Tibial nerve (tissue), 4 donors: ENCODE results near the gene RNF125. TPM values are rescaled to one million over a fixed set of nuclear protein-coding genes. Genes with fewer than 3 reads are reported as not detected.

Experiments
- DNase-seq, 2 donors: peaks; one replicate each; pipeline ENCODE4 v3.0.0-alpha.2; 2019; ENCODE audit warnings: low spot score in 2 of 2
- H3K27ac ChIP-seq, 4 donors: fragments of 200-600 bp; sonication (generic) in 3 of 4; one replicate each; pipeline ENCODE4 v1.5.1; 2017 to 2019; ENCODE audit warnings: mild to moderate bottlenecking in 1 of 4
- H3K27me3 ChIP-seq, 2 donors: fragments of 200-600 bp; sonication (generic) in 1 of 2; one replicate each; pipeline versions ENCODE4 v1.5.1 to v1.6.0; 2017 to 2019
- H3K36me3 ChIP-seq, 3 donors: fragments of 200-600 bp; sonication (generic); one replicate each; pipeline ENCODE4 v1.5.1; 2018 to 2019
- H3K4me1 ChIP-seq, 4 donors: fragments of 200-600 bp; sonication (generic) in 3 of 4; one replicate each; pipeline ENCODE4 v1.5.1; 2017 to 2019
- H3K4me3 ChIP-seq, 4 donors: fragments of 200-600 bp; sonication (generic) in 3 of 4; one replicate each; pipeline ENCODE4 v1.5.1; 2017 to 2019; ENCODE audit warnings: mild to moderate bottlenecking in 1 of 4, moderate library complexity in 1 of 4
- H3K9me3 ChIP-seq, 4 donors: fragments of 200-600 bp; sonication (generic) in 3 of 4; one replicate each; pipeline ENCODE4 v1.5.1; 2017 to 2019
- EP300 ChIP-seq, 2 donors: sonication (generic); formaldehyde crosslinking; IDR thresholded peaks; one replicate each; pipeline ENCODE4 v1.6.1; 2017; ENCODE audit warnings: antibody characterized with exemption in 2 of 2, mild to moderate bottlenecking in 1 of 2
- POLR2A ChIP-seq, 2 donors: fragments of 450-650 bp; IDR thresholded peaks; one replicate each; pipeline ENCODE4 v1.6.1; 2017; ENCODE audit warnings: antibody characterized with exemption in 2 of 2, mild to moderate bottlenecking in 2 of 2, moderate library complexity in 2 of 2
- WGBS, 2 donors: methylation state at CpG; one replicate each; pipeline ENCODE4 v1.1.5; 2018; 5-methylcytosine and 5-hydroxymethylcytosine counted together
- total RNA-seq, 4 donors: library from RNA; depleted of rRNA; stranded (reverse); fragments of >200 nt; gene quantifications; one replicate each; pipeline ENCODE4 v1.1.0, GENCODE V29; 2016
- TF ChIP-seq, protein P1 (sequence below), 5 experiments: fragments of 200-600 bp in 3 of 5; fragments of 450-650 bp in 2 of 5; sonication (generic) in 3 of 5; IDR thresholded peaks; one replicate each; pipeline ENCODE4 v1.5.1; 2016 to 2019; ENCODE audit warnings: antibody characterized with exemption in 5 of 5, mild to moderate bottlenecking in 3 of 5, moderate library complexity in 2 of 5

Gene RNF125
- total RNA-seq, 4 donors from 2014 or later = 6.9 to 12.0 (median 7.2) TPM

- Histone ChIP-seq H3K27me3 (no peaks in the 10 kb centered on the region), H3K4me3 (no peak overlapping the region), H3K36me3 (no peaks in the 10 kb centered on the region), H3K9me3 (no peaks in the 10 kb centered on the region), H3K4me1 (peaks cover 0 to 13% (median 0%) of the 10 kb centered on the region in 4 donors), H3K27ac (no peak overlapping the region)
- no peak for TF ChIP-seq EP300 (IDR thresholded peaks at IDR 0.05)
- TF ChIP-seq, protein P1, sequence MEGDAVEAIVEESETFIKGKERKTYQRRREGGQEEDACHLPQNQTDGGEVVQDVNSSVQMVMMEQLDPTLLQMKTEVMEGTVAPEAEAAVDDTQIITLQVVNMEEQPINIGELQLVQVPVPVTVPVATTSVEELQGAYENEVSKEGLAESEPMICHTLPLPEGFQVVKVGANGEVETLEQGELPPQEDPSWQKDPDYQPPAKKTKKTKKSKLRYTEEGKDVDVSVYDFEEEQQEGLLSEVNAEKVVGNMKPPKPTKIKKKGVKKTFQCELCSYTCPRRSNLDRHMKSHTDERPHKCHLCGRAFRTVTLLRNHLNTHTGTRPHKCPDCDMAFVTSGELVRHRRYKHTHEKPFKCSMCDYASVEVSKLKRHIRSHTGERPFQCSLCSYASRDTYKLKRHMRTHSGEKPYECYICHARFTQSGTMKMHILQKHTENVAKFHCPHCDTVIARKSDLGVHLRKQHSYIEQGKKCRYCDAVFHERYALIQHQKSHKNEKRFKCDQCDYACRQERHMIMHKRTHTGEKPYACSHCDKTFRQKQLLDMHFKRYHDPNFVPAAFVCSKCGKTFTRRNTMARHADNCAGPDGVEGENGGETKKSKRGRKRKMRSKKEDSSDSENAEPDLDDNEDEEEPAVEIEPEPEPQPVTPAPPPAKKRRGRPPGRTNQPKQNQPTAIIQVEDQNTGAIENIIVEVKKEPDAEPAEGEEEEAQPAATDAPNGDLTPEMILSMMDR (IDR thresholded peaks at IDR 0.05) = no peak
- no peak for TF ChIP-seq POLR2A (IDR thresholded peaks at IDR 0.05)
- DNase-seq = no peak
- WGBS, 2 donors = 58 to 65% methylated on average over 4 of the region's 4 CpGs
Observed at GRCh38 chr18:32026491-32027086, 8.0 kb downstream of the RNF125 start.

- H3K4me1 ChIP-seq = peaks cover 0 to 5% (median 0%) of the 10 kb centered on the region in 4 donors
- TF ChIP-seq POLR2A (IDR thresholded peaks at IDR 0.05) (no peak), EP300 (IDR thresholded peaks at IDR 0.05) (no peak)
- TF ChIP-seq, protein P1 (IDR thresholded peaks at IDR 0.05) = no peak
- H3K27ac ChIP-seq = no peak overlapping the region
- no peaks in the 10 kb centered on the region for H3K9me3 ChIP-seq
- H3K36me3 ChIP-seq = no peaks in the 10 kb centered on the region
- no peaks in the 10 kb centered on the region for H3K27me3 ChIP-seq
- DNase-seq = no peak
- H3K4me3 ChIP-seq = no peak overlapping the region
- 32 to 41% methylated on average over 1 of the region's 1 CpG for WGBS, 2 donors
Observed at GRCh38 chr18:32029558-32029957, 10.9 kb downstream of the RNF125 start.

DNA sequence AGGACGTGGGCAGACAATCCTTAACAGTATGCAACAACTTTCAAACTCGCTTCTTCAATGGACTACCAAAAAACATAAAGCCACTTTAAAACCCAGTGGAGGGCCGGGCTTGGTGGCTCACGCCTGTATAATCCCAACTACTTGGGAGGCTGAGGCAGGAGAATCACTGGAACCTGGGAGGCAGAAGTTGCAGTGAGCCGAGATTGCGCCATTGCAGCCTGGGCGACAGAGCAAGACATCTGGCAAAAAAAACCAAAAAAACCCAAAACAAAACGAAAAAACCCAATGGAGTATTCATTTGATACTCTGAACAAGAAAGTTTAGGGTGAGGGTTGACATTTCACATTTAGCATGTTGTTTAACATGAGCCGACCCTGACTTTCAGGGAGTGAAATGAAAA, 14.0 kb downstream of the RNF125 start:
- no peak overlapping the region for H3K27ac ChIP-seq
- WGBS, 2 donors = 85 to 87% methylated on average over 9 of the region's 9 CpGs
- H3K4me1 ChIP-seq = no peaks in the 10 kb centered on the region
- no peaks in the 10 kb centered on the region for H3K27me3 ChIP-seq
- TF ChIP-seq, protein P1 (IDR thresholded peaks at IDR 0.05) = no peak
- TF ChIP-seq EP300 (IDR thresholded peaks at IDR 0.05) (no peak), POLR2A (IDR thresholded peaks at IDR 0.05) (no peak)
- H3K4me3 ChIP-seq = no peak overlapping the region
- no peak for DNase-seq
- no peaks in the 10 kb centered on the region for H3K9me3 ChIP-seq
- peaks cover 0 to 3% (median 0%) of the 10 kb centered on the region in 3 donors for H3K36me3 ChIP-seq

DNA sequence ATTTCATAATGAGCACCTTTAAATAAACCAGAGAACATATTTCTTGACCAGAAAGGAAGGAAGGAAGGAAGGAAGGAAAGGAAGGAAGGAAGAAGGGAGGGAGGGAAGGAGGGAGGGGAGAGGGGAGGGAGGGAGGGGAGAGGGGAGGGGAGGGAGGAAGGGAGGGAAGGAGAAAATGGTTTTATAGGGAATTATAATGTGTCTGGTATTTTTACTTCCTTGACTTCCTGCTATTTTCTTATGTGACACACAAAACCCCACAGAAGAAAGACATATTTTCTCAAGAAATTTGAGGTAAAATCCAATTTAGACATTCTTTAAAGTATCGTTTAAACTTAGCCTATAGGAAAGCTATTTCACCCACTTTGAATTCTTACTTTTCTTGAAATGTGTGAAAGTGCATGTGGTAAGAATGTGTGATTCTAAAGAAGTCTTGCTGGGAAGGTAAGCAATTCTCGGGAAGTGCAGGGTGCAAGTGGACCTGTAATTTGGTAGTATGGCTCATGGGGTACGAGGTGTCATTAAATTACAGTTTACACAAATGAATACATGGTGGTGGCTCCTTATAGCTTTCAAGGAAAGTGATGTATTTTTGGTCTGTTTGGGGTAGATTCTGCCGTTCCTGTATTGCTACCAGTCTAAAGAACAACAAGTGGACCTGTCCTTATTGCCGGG, 18.0 kb downstream of the RNF125 start:
- Histone ChIP-seq H3K9me3 (no peaks in the 10 kb centered on the region), H3K36me3 (peaks cover 0 to 17% (median 0%) of the 10 kb centered on the region in 3 donors), H3K4me1 (peaks cover 0 to 6% (median 0%) of the 10 kb centered on the region in 4 donors), H3K4me3 (no peak overlapping the region), H3K27ac (no peak overlapping the region), H3K27me3 (no peaks in the 10 kb centered on the region)
- TF ChIP-seq POLR2A (IDR thresholded peaks at IDR 0.05) (no peak), EP300 (IDR thresholded peaks at IDR 0.05) (no peak)
- TF ChIP-seq, protein P1 (IDR thresholded peaks at IDR 0.05) = no peak
- no peak for DNase-seq
- 86 to 89% methylated on average over 5 of the region's 5 CpGs for WGBS, 2 donors

- TF ChIP-seq POLR2A (IDR thresholded peaks at IDR 0.05) (no peak), EP300 (IDR thresholded peaks at IDR 0.05) (no peak)
- TF ChIP-seq, protein P1 (IDR thresholded peaks at IDR 0.05) = no peak
- WGBS, 2 donors = 96 to 97% methylated on average over 10 of the region's 10 CpGs
- Histone ChIP-seq H3K27ac (no peak overlapping the region), H3K4me1 (peaks cover 0 to 6% (median 0%) of the 10 kb centered on the region in 4 donors), H3K4me3 (no peak overlapping the region), H3K9me3 (no peaks in the 10 kb centered on the region), H3K27me3 (no peaks in the 10 kb centered on the region), H3K36me3 (peaks cover 0 to 17% (median 0%) of the 10 kb centered on the region in 3 donors)
- DNase-seq = no peak
Observed at GRCh38 chr18:32037616-32038015, 19.0 kb downstream of the RNF125 start.
